ENCODE measurements around the gene EPHA5.

GRCh38 chr4:65671372-65671771 lies 1.1 kb upstream of the EPHA5 start:
- TF ChIP-seq, protein P1, sequence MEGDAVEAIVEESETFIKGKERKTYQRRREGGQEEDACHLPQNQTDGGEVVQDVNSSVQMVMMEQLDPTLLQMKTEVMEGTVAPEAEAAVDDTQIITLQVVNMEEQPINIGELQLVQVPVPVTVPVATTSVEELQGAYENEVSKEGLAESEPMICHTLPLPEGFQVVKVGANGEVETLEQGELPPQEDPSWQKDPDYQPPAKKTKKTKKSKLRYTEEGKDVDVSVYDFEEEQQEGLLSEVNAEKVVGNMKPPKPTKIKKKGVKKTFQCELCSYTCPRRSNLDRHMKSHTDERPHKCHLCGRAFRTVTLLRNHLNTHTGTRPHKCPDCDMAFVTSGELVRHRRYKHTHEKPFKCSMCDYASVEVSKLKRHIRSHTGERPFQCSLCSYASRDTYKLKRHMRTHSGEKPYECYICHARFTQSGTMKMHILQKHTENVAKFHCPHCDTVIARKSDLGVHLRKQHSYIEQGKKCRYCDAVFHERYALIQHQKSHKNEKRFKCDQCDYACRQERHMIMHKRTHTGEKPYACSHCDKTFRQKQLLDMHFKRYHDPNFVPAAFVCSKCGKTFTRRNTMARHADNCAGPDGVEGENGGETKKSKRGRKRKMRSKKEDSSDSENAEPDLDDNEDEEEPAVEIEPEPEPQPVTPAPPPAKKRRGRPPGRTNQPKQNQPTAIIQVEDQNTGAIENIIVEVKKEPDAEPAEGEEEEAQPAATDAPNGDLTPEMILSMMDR (IDR thresholded peaks at IDR 0.05) = no peak
- TF ChIP-seq POLR2A (IDR thresholded peaks at IDR 0.05) (no peak), POLR2AphosphoS5 (IDR thresholded peaks at IDR 0.05; ENCODE audit: insufficient read depth in 1 of 2, low read depth in 1 of 2) (no peak)

All from vagina (tissue), 2 donors.